HT-29 (cell line): ENCODE results near the gene TYW1. TPM values are rescaled to one million over a fixed set of nuclear protein-coding genes. Genes with fewer than 3 reads are reported as not detected.
"Not testable (repeated sequence)": the region's sequence is repeated elsewhere in the genome, so short reads cannot be mapped to it uniquely, and the experiment has no call there.

Experiments used
- DNase-seq: peaks from one replicate; pipeline ENCODE4 v3.0.0-alpha.2; 2015; ENCODE audit warnings: low spot score
- small RNA-seq: library from RNA; depleted of rRNA; stranded (forward); fragments of <200 nt; gene quantifications from one replicate; pipeline ENCODE3, GENCODE V24; 2014
- total RNA-seq: library from RNA; depleted of rRNA; stranded (reverse); fragments of >200 nt; shearing (Covaris generic); gene quantifications from 2 replicates; pipeline ENCODE4 v1.2.3, GENCODE V29; 2014; rRNA removed

TYW1 gene
- total RNA-seq, 1 experiment from 2014 or later = 19.5 TPM

DNA sequence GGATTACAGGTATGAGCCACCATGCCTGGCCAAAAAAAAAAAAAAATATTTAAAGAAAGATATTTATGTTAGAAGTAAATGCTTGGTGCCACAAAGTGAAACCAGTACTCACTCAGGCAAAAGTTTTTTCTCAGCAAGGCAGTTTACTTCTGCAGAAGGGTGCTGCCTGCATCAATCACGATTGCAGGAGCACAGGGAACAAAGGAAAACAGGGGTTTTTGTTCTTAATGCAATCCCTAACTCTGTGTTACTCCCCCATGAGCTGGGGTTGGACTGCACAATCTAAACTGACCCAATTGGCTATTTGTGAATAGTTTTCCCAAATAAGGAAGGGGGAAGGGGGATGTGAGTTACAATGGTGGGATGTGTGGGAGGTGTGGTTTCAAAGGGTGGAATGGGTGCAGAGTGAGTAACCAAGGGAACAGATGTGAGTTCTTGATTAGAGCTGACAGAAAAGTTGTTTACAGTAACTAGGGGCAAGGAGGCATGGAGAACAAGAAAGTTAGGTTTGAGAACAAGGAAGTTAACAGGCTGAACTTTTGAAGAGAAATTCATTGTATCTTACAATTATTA is 255.4 kb downstream of the TYW1 start:
- no peak for DNase-seq

DNA sequence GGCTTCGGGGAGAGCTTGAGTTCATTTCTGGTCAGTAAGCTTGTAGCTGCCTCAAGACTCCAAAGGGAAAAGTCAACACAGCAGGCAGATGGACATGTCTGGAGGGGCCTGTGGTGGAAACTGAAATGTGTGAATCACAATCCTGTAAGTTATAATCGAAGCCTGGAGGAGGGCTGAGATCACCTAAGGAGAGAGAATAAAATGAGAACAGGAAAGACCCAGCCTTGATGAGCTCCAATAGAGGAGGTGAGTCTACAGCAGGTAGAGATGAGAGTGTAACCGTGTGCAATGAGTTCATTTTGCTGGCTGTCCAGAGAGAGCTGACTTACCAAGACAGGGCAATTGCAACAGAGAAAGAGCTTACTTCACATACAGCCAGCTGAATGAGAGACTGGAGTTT is 258.4 kb downstream of the TYW1 start:
- not testable (repeated sequence) for DNase-seq

DNA sequence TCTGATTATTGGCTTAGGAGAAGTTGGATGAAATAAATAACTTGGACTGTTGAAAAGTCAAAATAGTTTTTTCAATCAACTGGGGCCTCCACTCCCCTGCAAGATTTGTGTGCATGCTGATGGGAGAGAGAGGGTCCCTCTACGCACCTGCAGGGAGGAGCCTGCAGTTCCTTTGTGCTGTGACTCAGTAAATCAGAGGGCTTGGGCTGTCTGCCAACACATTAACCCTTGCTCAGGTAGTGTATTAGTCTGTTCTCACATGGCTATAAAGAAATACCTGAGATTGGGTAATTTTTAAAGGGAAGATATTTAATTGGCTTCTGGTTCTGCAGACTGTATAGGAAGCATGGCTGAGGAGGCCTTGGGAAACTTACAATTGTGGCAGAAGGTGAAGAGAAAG is 261.1 kb downstream of the TYW1 start:
- peak; percentile 10 for DNase-seq

GRCh38 chr7:67259363-67259762 is 262.7 kb downstream of the TYW1 start:
- not testable (repeated sequence) for DNase-seq

DNA sequence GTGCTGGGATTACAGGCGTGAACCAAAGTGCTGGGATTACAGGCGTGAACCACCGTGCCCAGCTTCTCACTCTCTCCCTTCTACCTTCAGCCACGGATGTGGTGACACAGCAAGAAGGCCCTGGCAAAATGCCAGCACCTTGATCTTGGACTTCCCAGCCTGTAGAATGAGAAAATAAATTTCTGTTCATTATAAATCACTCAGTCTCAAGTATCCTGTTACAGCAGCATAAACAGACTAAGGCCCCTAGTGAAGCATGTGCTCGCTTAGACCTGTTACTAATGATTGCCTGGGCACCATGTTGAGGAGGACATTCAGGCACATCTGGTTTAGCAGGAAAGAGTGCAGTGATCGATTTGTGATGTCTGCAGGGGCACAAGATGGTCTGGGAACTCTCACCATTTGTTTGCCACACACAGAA is 263.5 kb downstream of the TYW1 start:
- peak; percentile 23 for DNase-seq

GRCh38 chr7:67264000-67264399 is 267.4 kb downstream of the TYW1 start:
- not testable (repeated sequence) for DNase-seq

DNA sequence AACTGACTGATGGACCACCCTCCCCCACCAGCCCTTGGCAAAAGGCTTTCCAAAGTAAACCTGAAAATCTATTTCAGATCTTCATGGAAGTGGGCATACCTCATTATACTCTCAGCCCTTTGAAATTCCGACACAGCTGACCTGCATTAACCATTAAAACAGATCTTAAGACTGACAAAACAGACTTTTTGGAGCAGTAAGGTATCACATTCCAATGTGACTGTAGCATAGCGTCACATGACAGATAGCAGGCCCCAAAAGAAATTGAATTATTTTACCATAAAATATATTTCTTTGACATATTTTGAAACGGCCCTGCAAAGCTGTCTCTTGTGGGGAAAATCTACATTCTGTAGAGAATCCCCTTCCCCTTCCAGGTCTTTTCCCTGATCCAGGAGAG is 269.4 kb downstream of the TYW1 start:
- not testable (repeated sequence) for DNase-seq

DNA sequence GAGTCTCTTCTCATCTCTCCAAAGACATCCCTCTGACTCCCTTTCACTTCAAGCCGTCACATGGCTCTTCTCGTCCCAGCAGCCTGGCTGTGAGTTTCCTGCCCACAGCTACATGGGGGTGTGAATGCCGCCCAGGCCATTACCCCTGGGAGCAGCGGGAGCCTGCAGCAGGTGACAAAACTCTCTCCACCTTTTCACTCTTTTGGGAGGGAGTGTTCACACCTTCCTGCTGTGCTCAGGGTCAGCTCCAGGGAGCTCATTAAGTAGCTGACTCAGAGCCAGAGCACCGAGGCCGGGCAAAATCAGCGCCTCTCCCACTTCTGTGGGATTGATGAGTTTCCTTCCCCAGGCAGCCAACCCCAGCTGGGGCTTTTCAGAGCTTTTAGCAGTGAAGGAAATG is 271.3 kb downstream of the TYW1 start:
- DNase-seq = no peak

DNA sequence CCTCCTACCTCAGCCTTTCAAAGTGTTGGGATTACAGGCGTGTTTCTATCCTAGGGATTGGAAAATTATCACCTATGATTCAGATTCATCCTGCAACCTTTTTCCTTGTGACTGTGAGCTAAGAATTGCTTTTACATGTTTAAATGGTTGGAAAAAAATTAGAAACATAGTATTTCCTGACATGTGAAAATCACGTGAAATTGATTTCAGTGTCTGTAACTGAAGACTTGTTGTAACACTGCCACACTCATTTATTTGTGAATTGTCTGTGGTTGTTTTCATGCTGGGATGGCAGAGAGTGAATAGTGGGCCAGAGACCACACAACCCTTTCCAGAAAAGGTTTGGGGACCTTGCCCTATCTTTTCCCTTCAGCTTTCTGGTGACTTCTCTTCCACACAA is 273.3 kb downstream of the TYW1 start:
- not testable (repeated sequence) for DNase-seq

Small RNA genes lying within 50 kb of the gene (small RNA-seq; reads per million reads assigned to genes)
- gene AC073089.1 = not detected
- not detected for gene MIR4650-1
- not detected for gene RN7SL43P

Other genes starting within 250 kb of the TYW1 start
- gene TMEM248, start 75.6 kb upstream of the TYW1 start, total RNA-seq = 104 and 140 TPM in 2 replicates
- 58.4 and 63.7 TPM in 2 replicates for gene SBDS, start 1.2 kb upstream of the TYW1 start, total RNA-seq